ENCODE measurements around the gene FAM149A. TPM values are rescaled to one million over a fixed set of nuclear protein-coding genes. Genes with fewer than 3 reads are reported as not detected.

The FAM149A gene
- total RNA-seq, 1 experiment from 2014 or later, result 1.9 TPM

- Histone ChIP-seq H3K36me3 (ENCODE audit: insufficient read depth, low read length) (no peaks in the 10 kb centered on the region), H3K9me2 (replicated peaks; ENCODE audit: insufficient read depth, low read length) (no peaks in the 10 kb centered on the region), H3K4me3 (ENCODE audit: low read length) (no peak overlapping the region), H2AFZ (ENCODE audit: low read length) (no peak overlapping the region), H3K9ac (ENCODE audit: low read length) (no peak overlapping the region), H3K9me3 (ENCODE audit: low read length) (no peaks in the 10 kb centered on the region), H3K27ac (ENCODE audit: low read length) (no peak overlapping the region), H3K4me1 (ENCODE audit: low read length) (peaks cover 25% of the 10 kb centered on the region), H3K4me2 (ENCODE audit: low read depth, low read length, poor library complexity, severe bottlenecking) (no peak overlapping the region), H3K27me3 (ENCODE audit: low read length) (no peaks in the 10 kb centered on the region), H3K79me2 (ENCODE audit: low read length) (no peaks in the 10 kb centered on the region), H4K20me1 (ENCODE audit: insufficient read depth, low read depth, low read length) (no peaks in the 10 kb centered on the region)
- DNase-seq, result no peak
Measured at GRCh38 chr4:186072516-186072915, 32.0 kb upstream of the FAM149A start.

GRCh38 chr4:186074189-186074588, 30.3 kb upstream of the FAM149A start:
- Histone ChIP-seq H3K9me3 (ENCODE audit: low read length) (no peaks in the 10 kb centered on the region), H4K20me1 (ENCODE audit: insufficient read depth, low read depth, low read length) (no peaks in the 10 kb centered on the region), H3K9ac (ENCODE audit: low read length) (no peak overlapping the region), H3K4me1 (ENCODE audit: low read length) (peaks cover 9% of the 10 kb centered on the region), H3K27me3 (ENCODE audit: low read length) (no peaks in the 10 kb centered on the region), H2AFZ (ENCODE audit: low read length) (no peak overlapping the region), H3K4me2 (ENCODE audit: low read depth, low read length, poor library complexity, severe bottlenecking) (no peak overlapping the region), H3K4me3 (ENCODE audit: low read length) (no peak overlapping the region), H3K36me3 (ENCODE audit: insufficient read depth, low read length) (no peaks in the 10 kb centered on the region), H3K79me2 (ENCODE audit: low read length) (no peaks in the 10 kb centered on the region), H3K27ac (ENCODE audit: low read length) (no peak overlapping the region), H3K9me2 (replicated peaks; ENCODE audit: insufficient read depth, low read length) (no peaks in the 10 kb centered on the region)
- no peak for DNase-seq

- no peaks in the 10 kb centered on the region for H3K9me2 ChIP-seq (replicated peaks; ENCODE audit: insufficient read depth, low read length)
- no peaks in the 10 kb centered on the region for H3K79me2 ChIP-seq (ENCODE audit: low read length)
- H3K4me3 ChIP-seq (ENCODE audit: low read length), result no peak overlapping the region
- no peaks in the 10 kb centered on the region for H4K20me1 ChIP-seq (ENCODE audit: insufficient read depth, low read depth, low read length)
- no peak overlapping the region for H3K9ac ChIP-seq (ENCODE audit: low read length)
- no peak for DNase-seq
- H3K4me1 ChIP-seq (ENCODE audit: low read length), result peaks cover 3% of the 10 kb centered on the region; the same call in 1 of the 2 replicates
- no peaks in the 10 kb centered on the region for H3K27me3 ChIP-seq (ENCODE audit: low read length)
- no peaks in the 10 kb centered on the region for H3K9me3 ChIP-seq (ENCODE audit: low read length)
- no peak overlapping the region for H3K27ac ChIP-seq (ENCODE audit: low read length)
- H2AFZ ChIP-seq (ENCODE audit: low read length), result no peak overlapping the region
- H3K4me2 ChIP-seq (ENCODE audit: low read depth, low read length, poor library complexity, severe bottlenecking), result no peak overlapping the region
- H3K36me3 ChIP-seq (ENCODE audit: insufficient read depth, low read length), result no peaks in the 10 kb centered on the region
Measured at GRCh38 chr4:186078981-186079638, 25.4 kb upstream of the FAM149A start.

GRCh38 chr4:186079694-186080093, 24.8 kb upstream of the FAM149A start:
- no peaks in the 10 kb centered on the region for H3K36me3 ChIP-seq (ENCODE audit: insufficient read depth, low read length)
- H3K9ac ChIP-seq (ENCODE audit: low read length), result no peak overlapping the region
- no peaks in the 10 kb centered on the region for H3K27me3 ChIP-seq (ENCODE audit: low read length)
- no peak overlapping the region for H2AFZ ChIP-seq (ENCODE audit: low read length)
- H4K20me1 ChIP-seq (ENCODE audit: insufficient read depth, low read depth, low read length), result no peaks in the 10 kb centered on the region
- H3K27ac ChIP-seq (ENCODE audit: low read length), result no peak overlapping the region
- H3K4me3 ChIP-seq (ENCODE audit: low read length), result no peak overlapping the region
- no peak overlapping the region for H3K4me2 ChIP-seq (ENCODE audit: low read depth, low read length, poor library complexity, severe bottlenecking)
- no peaks in the 10 kb centered on the region for H3K9me3 ChIP-seq (ENCODE audit: low read length)
- no peaks in the 10 kb centered on the region for H3K9me2 ChIP-seq (replicated peaks; ENCODE audit: insufficient read depth, low read length)
- peaks cover 3% of the 10 kb centered on the region; the same call in 1 of the 2 replicates for H3K4me1 ChIP-seq (ENCODE audit: low read length)
- DNase-seq, result no peak
- no peaks in the 10 kb centered on the region for H3K79me2 ChIP-seq (ENCODE audit: low read length)

GRCh38 chr4:186081202-186081807, 23.2 kb upstream of the FAM149A start:
- Histone ChIP-seq H3K27me3 (ENCODE audit: low read length) (no peaks in the 10 kb centered on the region), H3K4me2 (ENCODE audit: low read depth, low read length, poor library complexity, severe bottlenecking) (no peak overlapping the region), H3K27ac (ENCODE audit: low read length) (no peak overlapping the region), H3K9me2 (replicated peaks; ENCODE audit: insufficient read depth, low read length) (no peaks in the 10 kb centered on the region), H2AFZ (ENCODE audit: low read length) (no peak overlapping the region), H3K9ac (ENCODE audit: low read length) (no peak overlapping the region), H3K36me3 (ENCODE audit: insufficient read depth, low read length) (no peaks in the 10 kb centered on the region), H4K20me1 (ENCODE audit: insufficient read depth, low read depth, low read length) (no peaks in the 10 kb centered on the region), H3K4me3 (ENCODE audit: low read length) (no peak overlapping the region), H3K4me1 (ENCODE audit: low read length) (peaks cover 3% of the 10 kb centered on the region; the same call in 1 of the 2 replicates), H3K9me3 (ENCODE audit: low read length) (no peaks in the 10 kb centered on the region), H3K79me2 (ENCODE audit: low read length) (no peaks in the 10 kb centered on the region)
- DNase-seq, result no peak

- Histone ChIP-seq H3K9me3 (ENCODE audit: low read length) (no peaks in the 10 kb centered on the region), H3K9me2 (replicated peaks; ENCODE audit: insufficient read depth, low read length) (no peaks in the 10 kb centered on the region), H3K9ac (ENCODE audit: low read length) (no peak overlapping the region), H3K27me3 (ENCODE audit: low read length) (no peaks in the 10 kb centered on the region), H4K20me1 (ENCODE audit: insufficient read depth, low read depth, low read length) (no peaks in the 10 kb centered on the region), H3K27ac (ENCODE audit: low read length) (no peak overlapping the region), H3K36me3 (ENCODE audit: insufficient read depth, low read length) (no peaks in the 10 kb centered on the region), H3K79me2 (ENCODE audit: low read length) (no peaks in the 10 kb centered on the region), H3K4me1 (ENCODE audit: low read length) (peaks cover 3% of the 10 kb centered on the region; the same call in 1 of the 2 replicates), H2AFZ (ENCODE audit: low read length) (no peak overlapping the region), H3K4me2 (ENCODE audit: low read depth, low read length, poor library complexity, severe bottlenecking) (no peak overlapping the region), H3K4me3 (ENCODE audit: low read length) (no peak overlapping the region)
- DNase-seq, result no peak
Measured at GRCh38 chr4:186082221-186082620, 22.3 kb upstream of the FAM149A start.

GRCh38 chr4:186088523-186088922, 16.0 kb upstream of the FAM149A start:
- no peaks in the 10 kb centered on the region for H4K20me1 ChIP-seq (ENCODE audit: insufficient read depth, low read depth, low read length)
- no peak for DNase-seq
- H3K9me3 ChIP-seq (ENCODE audit: low read length), result no peaks in the 10 kb centered on the region
- no peak overlapping the region for H3K4me3 ChIP-seq (ENCODE audit: low read length)
- H3K4me1 ChIP-seq (ENCODE audit: low read length), result no peaks in the 10 kb centered on the region
- H3K79me2 ChIP-seq (ENCODE audit: low read length), result no peaks in the 10 kb centered on the region
- no peaks in the 10 kb centered on the region for H3K27me3 ChIP-seq (ENCODE audit: low read length)
- H3K36me3 ChIP-seq (ENCODE audit: insufficient read depth, low read length), result no peaks in the 10 kb centered on the region
- no peak overlapping the region for H2AFZ ChIP-seq (ENCODE audit: low read length)
- no peaks in the 10 kb centered on the region for H3K9me2 ChIP-seq (replicated peaks; ENCODE audit: insufficient read depth, low read length)
- H3K4me2 ChIP-seq (ENCODE audit: low read depth, low read length, poor library complexity, severe bottlenecking), result no peak overlapping the region
- no peak overlapping the region for H3K27ac ChIP-seq (ENCODE audit: low read length)
- H3K9ac ChIP-seq (ENCODE audit: low read length), result no peak overlapping the region

- H3K9me3 ChIP-seq (ENCODE audit: low read length), result no peaks in the 10 kb centered on the region
- no peaks in the 10 kb centered on the region for H3K36me3 ChIP-seq (ENCODE audit: insufficient read depth, low read length)
- H3K4me3 ChIP-seq (ENCODE audit: low read length), result no peak overlapping the region
- H3K9me2 ChIP-seq (replicated peaks; ENCODE audit: insufficient read depth, low read length), result no peaks in the 10 kb centered on the region
- H3K4me2 ChIP-seq (ENCODE audit: low read depth, low read length, poor library complexity, severe bottlenecking), result no peak overlapping the region
- no peaks in the 10 kb centered on the region for H3K4me1 ChIP-seq (ENCODE audit: low read length)
- H3K9ac ChIP-seq (ENCODE audit: low read length), result no peak overlapping the region
- H3K79me2 ChIP-seq (ENCODE audit: low read length), result no peaks in the 10 kb centered on the region
- DNase-seq, result no peak
- H3K27me3 ChIP-seq (ENCODE audit: low read length), result no peaks in the 10 kb centered on the region
- H4K20me1 ChIP-seq (ENCODE audit: insufficient read depth, low read depth, low read length), result no peaks in the 10 kb centered on the region
- no peak overlapping the region for H2AFZ ChIP-seq (ENCODE audit: low read length)
- H3K27ac ChIP-seq (ENCODE audit: low read length), result no peak overlapping the region
Measured at GRCh38 chr4:186092296-186092695, 12.2 kb upstream of the FAM149A start.
